ENCODE measurements around the gene BICC1. TPM values are rescaled to one million over a fixed set of nuclear protein-coding genes. Genes with fewer than 3 reads are reported as not detected.

BICC1 gene
- total and polyA plus RNA-seq, 2 donors (not counting 1 experiment from before 2014, with no cell fraction given) = 22.6 to 64.7 TPM

- Histone ChIP-seq H3K4me3 (replicated peaks in 1 of 4; ENCODE audit: control extremely low read depth in 1 of 4, insufficient read depth in 1 of 4, low read depth in 3 of 4, low read length in 4 of 4) (no peak overlapping the region), H3K27ac (ENCODE audit: insufficient read depth, low read length) (no peak overlapping the region), H3K9me3 (ENCODE audit: control insufficient read depth, insufficient read depth, low read depth, low read length) (no peaks in the 10 kb centered on the region), H3K79me2 (ENCODE audit: control insufficient read depth, insufficient read depth, low read length) (no peaks in the 10 kb centered on the region), H2AFZ (ENCODE audit: low read length) (no peak overlapping the region), H4K20me1 (ENCODE audit: control insufficient read depth, extremely low read depth, insufficient read depth, low read length) (no peaks in the 10 kb centered on the region), H3K36me3 (ENCODE audit: control insufficient read depth, insufficient read depth, low read length) (no peaks in the 10 kb centered on the region), H3K4me1 (ENCODE audit: control insufficient read depth, extremely low read depth, insufficient read depth, low read length) (no peaks in the 10 kb centered on the region), H3K27me3 (ENCODE audit: control insufficient read depth, insufficient read depth, low read length) (no peaks in the 10 kb centered on the region), H3K9ac (ENCODE audit: insufficient read depth, low read length) (no peak overlapping the region), H3K4me2 (ENCODE audit: extremely low read depth, insufficient read depth, low read length) (no peak overlapping the region)
- TF ChIP-seq EZH2 (IDR thresholded peaks at IDR 0.05; ENCODE audit: low read length, missing control alignments) = no peak
- TF ChIP-seq CTCF (conservative IDR thresholded peaks at IDR 0.05 in 1 of 2, IDR thresholded peaks at IDR 0.05 in 1 of 2; ENCODE audit: low read depth in 1 of 2, low read length in 2 of 2) = no peak
- no peak for DNase-seq (ENCODE audit: low read depth in 2 of 2)
Observed at GRCh38 chr10:58867683-58868082, 355.0 kb downstream of the BICC1 start.

- H3K4me1 ChIP-seq (ENCODE audit: control insufficient read depth, extremely low read depth, insufficient read depth, low read length) = no peaks in the 10 kb centered on the region
- H3K4me3 ChIP-seq (replicated peaks in 1 of 4; ENCODE audit: control extremely low read depth in 1 of 4, insufficient read depth in 1 of 4, low read depth in 3 of 4, low read length in 4 of 4) = no peak overlapping the region
- no peaks in the 10 kb centered on the region for H3K36me3 ChIP-seq (ENCODE audit: control insufficient read depth, insufficient read depth, low read length)
- peak in 1 of 2 donors; percentile 47 for DNase-seq (ENCODE audit: low read depth in 2 of 2)
- H3K79me2 ChIP-seq (ENCODE audit: control insufficient read depth, insufficient read depth, low read length) = no peaks in the 10 kb centered on the region
- H3K27ac ChIP-seq (ENCODE audit: insufficient read depth, low read length) = no peak overlapping the region
- no peak overlapping the region for H3K9ac ChIP-seq (ENCODE audit: insufficient read depth, low read length)
- H2AFZ ChIP-seq (ENCODE audit: low read length) = no peak overlapping the region
- no peaks in the 10 kb centered on the region for H3K9me3 ChIP-seq (ENCODE audit: control insufficient read depth, insufficient read depth, low read depth, low read length)
- no peaks in the 10 kb centered on the region for H3K27me3 ChIP-seq (ENCODE audit: control insufficient read depth, insufficient read depth, low read length)
- no peak for TF ChIP-seq CTCF (conservative IDR thresholded peaks at IDR 0.05 in 1 of 2, IDR thresholded peaks at IDR 0.05 in 1 of 2; ENCODE audit: low read depth in 1 of 2, low read length in 2 of 2)
- TF ChIP-seq EZH2 (IDR thresholded peaks at IDR 0.05; ENCODE audit: low read length, missing control alignments) = no peak
- H3K4me2 ChIP-seq (ENCODE audit: extremely low read depth, insufficient read depth, low read length) = no peak overlapping the region
- H4K20me1 ChIP-seq (ENCODE audit: control insufficient read depth, extremely low read depth, insufficient read depth, low read length) = no peaks in the 10 kb centered on the region
Observed at GRCh38 chr10:58868736-58869435, 356.2 kb downstream of the BICC1 start.

GRCh38 chr10:58870070-58870469 lies 357.4 kb downstream of the BICC1 start:
- no peaks in the 10 kb centered on the region for H3K27me3 ChIP-seq (ENCODE audit: control insufficient read depth, insufficient read depth, low read length)
- H3K79me2 ChIP-seq (ENCODE audit: control insufficient read depth, insufficient read depth, low read length) = no peaks in the 10 kb centered on the region
- no peak overlapping the region for H3K27ac ChIP-seq (ENCODE audit: insufficient read depth, low read length)
- no peak overlapping the region for H2AFZ ChIP-seq (ENCODE audit: low read length)
- no peak for DNase-seq (ENCODE audit: low read depth in 2 of 2)
- no peaks in the 10 kb centered on the region for H3K36me3 ChIP-seq (ENCODE audit: control insufficient read depth, insufficient read depth, low read length)
- H3K9me3 ChIP-seq (ENCODE audit: control insufficient read depth, insufficient read depth, low read depth, low read length) = no peaks in the 10 kb centered on the region
- H4K20me1 ChIP-seq (ENCODE audit: control insufficient read depth, extremely low read depth, insufficient read depth, low read length) = no peaks in the 10 kb centered on the region
- TF ChIP-seq EZH2 (IDR thresholded peaks at IDR 0.05; ENCODE audit: low read length, missing control alignments) (no peak), CTCF (conservative IDR thresholded peaks at IDR 0.05 in 1 of 2, IDR thresholded peaks at IDR 0.05 in 1 of 2; ENCODE audit: low read depth in 1 of 2, low read length in 2 of 2) (no peak)
- no peak overlapping the region for H3K9ac ChIP-seq (ENCODE audit: insufficient read depth, low read length)
- no peak overlapping the region for H3K4me3 ChIP-seq (replicated peaks in 1 of 4; ENCODE audit: control extremely low read depth in 1 of 4, insufficient read depth in 1 of 4, low read depth in 3 of 4, low read length in 4 of 4)
- no peaks in the 10 kb centered on the region for H3K4me1 ChIP-seq (ENCODE audit: control insufficient read depth, extremely low read depth, insufficient read depth, low read length)
- H3K4me2 ChIP-seq (ENCODE audit: extremely low read depth, insufficient read depth, low read length) = no peak overlapping the region
